CD4-positive, alpha-beta T cell treated with Interferon gamma for 1 hour (primary cell): ENCODE results near the gene KLF14.
"Not testable (repeated sequence)": the region's sequence is repeated elsewhere in the genome, so short reads cannot be mapped to it uniquely, and the experiment has no call there.

Source experiments
- DNase-seq: peaks from one replicate; pipeline ENCODE4 v3.0.0-alpha.2; 2020

KLF14 gene

GRCh38 chr7:130712416-130712815 lies 21.6 kb downstream of the KLF14 start:
- no peak for DNase-seq

- DNase-seq = no peak
Observed at GRCh38 chr7:130708766-130709165, 25.2 kb downstream of the KLF14 start.

GRCh38 chr7:130708001-130708400 lies 26.0 kb downstream of the KLF14 start:
- no peak for DNase-seq

GRCh38 chr7:130703851-130704250 lies 30.2 kb downstream of the KLF14 start:
- DNase-seq = no peak

GRCh38 chr7:130701650-130702049 lies 32.4 kb downstream of the KLF14 start:
- DNase-seq = no peak

GRCh38 chr7:130700760-130701159 lies 33.2 kb downstream of the KLF14 start:
- no peak for DNase-seq

- DNase-seq = no peak
Observed at GRCh38 chr7:130699686-130700085, 34.3 kb downstream of the KLF14 start.

GRCh38 chr7:130697820-130698219 lies 36.2 kb downstream of the KLF14 start:
- DNase-seq = no peak

- no peak for DNase-seq
Observed at GRCh38 chr7:130695840-130696239, 38.2 kb downstream of the KLF14 start.

GRCh38 chr7:130692396-130692795 lies 41.6 kb downstream of the KLF14 start:
- not testable (repeated sequence) for DNase-seq

GRCh38 chr7:130689683-130690082 lies 44.3 kb downstream of the KLF14 start:
- DNase-seq = no peak

GRCh38 chr7:130683026-130683425 lies 51.0 kb downstream of the KLF14 start:
- no peak for DNase-seq
